Fibroblast of lung (primary cell): Measurements from ENCODE around the gene PACSIN2.

Experiments
- CTCF ChIP-seq, 2 donors: IDR thresholded peaks in 1 of 2; conservative IDR thresholded peaks in 1 of 2; 1 replicate in 1 of 2; 2 replicates in 1 of 2; pipeline ENCODE4 v1.5.1; 2011 to 2012; ENCODE audit warnings: low read length in 2 of 2, control low read depth in 1 of 2, inconsistent platforms in 1 of 2, low read depth in 1 of 2, mild to moderate bottlenecking in 1 of 2
- EZH2 ChIP-seq: IDR thresholded peaks from 2 replicates; pipeline ENCODE4 v1.5.1; 2012; ENCODE audit warnings: low read length, control low read depth, mild to moderate bottlenecking; ENCODE audit errors: missing control alignments

DNA sequence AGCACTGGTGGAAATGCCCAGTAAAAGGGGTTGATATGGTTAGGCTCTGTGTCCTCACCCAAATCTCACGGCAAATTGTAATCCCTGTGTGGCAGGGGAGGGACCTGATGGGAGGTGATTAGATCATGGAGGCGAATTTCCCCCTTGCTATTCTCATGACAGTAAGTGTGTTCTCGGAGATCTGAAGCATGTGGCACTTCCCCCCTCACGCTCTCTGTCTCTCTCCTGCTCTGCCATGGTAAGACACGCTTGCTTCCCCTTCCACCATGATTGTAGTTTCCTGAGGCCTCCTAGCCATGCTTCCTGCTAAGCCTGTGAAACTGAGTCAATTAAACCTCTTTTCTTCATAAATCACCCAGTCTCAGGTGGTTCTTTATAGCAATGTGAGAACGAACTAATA is 37.4 kb downstream of the PACSIN2 start:
- no peak for TF ChIP-seq CTCF (conservative IDR thresholded peaks at IDR 0.05 in 1 of 2, IDR thresholded peaks at IDR 0.05 in 1 of 2; ENCODE audit: low read depth in 1 of 2, low read length in 2 of 2)
- no peak for TF ChIP-seq EZH2
